Liver (tissue), 3 donors: ENCODE results near the gene INPP5E.

ENCODE experiments used
- ATF3 ChIP-seq: IDR thresholded peaks from 2 replicates; pipeline ENCODE4 v1.6.1; 2016; ENCODE audit warnings: antibody characterized with exemption
- CTCF ChIP-seq: fragments of 150-350 bp; IDR thresholded peaks from 2 replicates; pipeline ENCODE4 v1.5.1; 2017; ENCODE audit warnings: improper control_type of control experiment, low read depth, low read length; ENCODE audit not compliant: missing input control
- EGR1 ChIP-seq, 2 donors: IDR thresholded peaks; 2 replicates each; pipeline ENCODE4 v1.6.1; 2016 to 2018; ENCODE audit warnings: antibody characterized with exemption in 2 of 2, low read depth in 2 of 2
- FOXA1 ChIP-seq: IDR thresholded peaks from 2 replicates; pipeline ENCODE4 v1.6.1; 2016; ENCODE audit warnings: antibody characterized with exemption
- HNF4G ChIP-seq: IDR thresholded peaks from 2 replicates; pipeline ENCODE4 v1.6.1; 2016; ENCODE audit warnings: antibody characterized with exemption
- JUND ChIP-seq, 2 donors: IDR thresholded peaks; 2 replicates each; pipeline ENCODE4 v1.6.1; 2016; ENCODE audit warnings: antibody characterized with exemption in 2 of 2
- MAX ChIP-seq: IDR thresholded peaks from 2 replicates; pipeline ENCODE4 v1.6.1; 2016; ENCODE audit warnings: antibody characterized with exemption
- RAD21 ChIP-seq, 2 donors: IDR thresholded peaks; 2 replicates each; pipeline ENCODE4 v1.6.1; 2016; ENCODE audit warnings: antibody characterized with exemption in 2 of 2, mild to moderate bottlenecking in 2 of 2
- REST ChIP-seq: IDR thresholded peaks from 2 replicates; pipeline ENCODE4 v1.6.1; 2016; ENCODE audit warnings: antibody characterized with exemption, mild to moderate bottlenecking
- SP1 ChIP-seq: IDR thresholded peaks from 2 replicates; pipeline ENCODE4 v1.6.1; 2018; ENCODE audit warnings: antibody characterized with exemption, mild to moderate bottlenecking
- TAF1 ChIP-seq: conservative IDR thresholded peaks from 2 replicates; pipeline ENCODE4 v1.6.1; 2016; ENCODE audit warnings: antibody characterized with exemption, mild to moderate bottlenecking
- YY1 ChIP-seq: IDR thresholded peaks from 2 replicates; pipeline ENCODE4 v1.6.1; 2016; ENCODE audit warnings: antibody characterized with exemption, mild to moderate bottlenecking
- donor health status: healthy.
- donor health status: healthy.

- TF ChIP-seq REST (no peak), CTCF (no peak), MAX (no peak), TAF1 (no peak), EGR1 (IDR thresholded peaks at IDR 0.05; ENCODE audit: low read depth in 2 of 2) (no peak), YY1 (no peak), JUND (IDR thresholded peaks at IDR 0.05) (no peak), SP1 (no peak), RAD21 (IDR thresholded peaks at IDR 0.05) (no peak), FOXA1 (no peak), HNF4G (no peak), ATF3 (no peak)
Observed at GRCh38 chr9:136430588-136431234, 8.9 kb downstream of the INPP5E start.
